Measurements from ENCODE around the gene AKNA. TPM values are rescaled to one million over a fixed set of nuclear protein-coding genes. Genes with fewer than 3 reads are reported as not detected.

AKNA gene
- polyA plus RNA-seq, 3 donors = 3.3 to 147 (median 7.3) TPM

GRCh38 chr9:114284316-114285060 is 103.3 kb downstream of the AKNA start:
- DNase-seq = no peak
- H3K9me3 Mint-ChIP-seq = peaks cover 0 to 3% (median 0%) of the 10 kb centered on the region in 7 donors
- H3K4me1 ChIP-seq (ENCODE audit: control insufficient read depth in 1 of 2, insufficient read depth in 2 of 2, low read length in 2 of 2) = peaks cover 4% of the 10 kb centered on the region in 2 donors
- no peak overlapping the region for H3K9ac ChIP-seq (ENCODE audit: insufficient read depth, low read length, poor library complexity, severe bottlenecking)
- peaks cover 8 to 9% (median 8%) of the 10 kb centered on the region in 3 donors for H3K27me3 Mint-ChIP-seq (ENCODE audit: low read depth in 3 of 3)
- H3K36me3 Mint-ChIP-seq = no peaks in the 10 kb centered on the region
- H3K79me2 ChIP-seq (ENCODE audit: insufficient read depth, low read length) = no peaks in the 10 kb centered on the region
- no peak overlapping the region for H3K27ac ChIP-seq (ENCODE audit: low read depth in 1 of 2, low read length in 2 of 2)
- H3K9me3 ChIP-seq (replicated peaks in 1 of 2; ENCODE audit: control insufficient read depth in 1 of 2, insufficient read depth in 1 of 2, low read length in 2 of 2) = no peaks in the 10 kb centered on the region
- H3K27me3 ChIP-seq (ENCODE audit: control insufficient read depth in 2 of 2, insufficient read depth in 2 of 2, low read length in 2 of 2) = no peaks in the 10 kb centered on the region
- H3K4me2 ChIP-seq (replicated peaks; ENCODE audit: extremely low read depth, low read length, poor library complexity, severe bottlenecking) = no peak overlapping the region
- intact Hi-C loops (cut with micrococcal nuclease) = no loop called here
- H3K36me3 ChIP-seq (replicated peaks in 1 of 2; ENCODE audit: control insufficient read depth in 1 of 2, insufficient read depth in 2 of 2, low read length in 2 of 2) = no peaks in the 10 kb centered on the region
- peak overlapping the region in 1 of 7 donors; percentile 41 for H3K27ac Mint-ChIP-seq
- peaks cover 5% of the 10 kb centered on the region for H3K4me1 Mint-ChIP-seq
- H3K4me3 ChIP-seq (replicated peaks in 1 of 3; ENCODE audit: low read depth in 2 of 3, low read length in 3 of 3) = no peak overlapping the region
- TF ChIP-seq, protein P1, sequence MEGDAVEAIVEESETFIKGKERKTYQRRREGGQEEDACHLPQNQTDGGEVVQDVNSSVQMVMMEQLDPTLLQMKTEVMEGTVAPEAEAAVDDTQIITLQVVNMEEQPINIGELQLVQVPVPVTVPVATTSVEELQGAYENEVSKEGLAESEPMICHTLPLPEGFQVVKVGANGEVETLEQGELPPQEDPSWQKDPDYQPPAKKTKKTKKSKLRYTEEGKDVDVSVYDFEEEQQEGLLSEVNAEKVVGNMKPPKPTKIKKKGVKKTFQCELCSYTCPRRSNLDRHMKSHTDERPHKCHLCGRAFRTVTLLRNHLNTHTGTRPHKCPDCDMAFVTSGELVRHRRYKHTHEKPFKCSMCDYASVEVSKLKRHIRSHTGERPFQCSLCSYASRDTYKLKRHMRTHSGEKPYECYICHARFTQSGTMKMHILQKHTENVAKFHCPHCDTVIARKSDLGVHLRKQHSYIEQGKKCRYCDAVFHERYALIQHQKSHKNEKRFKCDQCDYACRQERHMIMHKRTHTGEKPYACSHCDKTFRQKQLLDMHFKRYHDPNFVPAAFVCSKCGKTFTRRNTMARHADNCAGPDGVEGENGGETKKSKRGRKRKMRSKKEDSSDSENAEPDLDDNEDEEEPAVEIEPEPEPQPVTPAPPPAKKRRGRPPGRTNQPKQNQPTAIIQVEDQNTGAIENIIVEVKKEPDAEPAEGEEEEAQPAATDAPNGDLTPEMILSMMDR (IDR thresholded peaks at IDR 0.05) = no peak
- 96% methylated on average over 11 of the region's 11 CpGs for WGBS (ENCODE audit: insufficient coverage)
- H4K20me1 ChIP-seq (ENCODE audit: insufficient read depth, low read length) = no peaks in the 10 kb centered on the region
- no peak overlapping the region for H3K4me3 Mint-ChIP-seq
- H2AFZ ChIP-seq (ENCODE audit: insufficient read depth, low read depth, low read length, poor library complexity, severe bottlenecking) = no peak overlapping the region

Other genes starting within 250 kb of the AKNA start
- under 1 TPM in 1 of 3 donors, not detected in 2; 0.03 TPM for gene COL27A1, start 232.4 kb downstream of the AKNA start, polyA plus RNA-seq
- 1 to 10 TPM; 2.2 to 4.9 (median 2.8) TPM for gene ORM1, start 64.9 kb downstream of the AKNA start, polyA plus RNA-seq
- gene ORM2, start 58.1 kb downstream of the AKNA start, polyA plus RNA-seq = under 1 TPM in 2 of 3 donors, not detected in 1; 0.30 to 0.33 TPM
- gene WHRN, start 117.5 kb upstream of the AKNA start, polyA plus RNA-seq = under 1 TPM; 0.13 to 0.59 (median 0.30) TPM
- gene ATP6V1G1, start 199.8 kb upstream of the AKNA start, polyA plus RNA-seq = 100 to 1,000 TPM; 146 to 226 (median 214) TPM
- gene TMEM268, start 223.3 kb upstream of the AKNA start, polyA plus RNA-seq = 10 to 100 TPM; 12.8 to 27.2 (median 14.5) TPM